Esophagus muscularis mucosa (tissue), 4 donors: ENCODE results near the gene PIH1D1.

Experiments
- EP300 ChIP-seq: sonication (generic); formaldehyde crosslinking; IDR thresholded peaks from one replicate; pipeline ENCODE4 v1.6.1; 2017; ENCODE audit warnings: antibody characterized with exemption
- POLR2A ChIP-seq: fragments of 450-650 bp; IDR thresholded peaks from one replicate; pipeline ENCODE4 v1.6.1; 2017; ENCODE audit warnings: antibody characterized with exemption, moderate library complexity, mild to moderate bottlenecking, low read depth
- POLR2AphosphoS5 ChIP-seq, 2 donors: sonication (generic); formaldehyde crosslinking; IDR thresholded peaks; one replicate each; pipeline ENCODE4 v1.6.1; 2017; ENCODE audit warnings: antibody characterized with exemption in 2 of 2
- TF ChIP-seq, protein P1 (sequence below), 3 experiments: fragments of 200-600 bp in 2 of 3; fragments of 450-650 bp in 1 of 3; sonication (generic) in 2 of 3; IDR thresholded peaks; one replicate each; pipeline ENCODE4 v1.5.1; 2017 to 2019; ENCODE audit warnings: antibody characterized with exemption in 3 of 3, mild to moderate bottlenecking in 2 of 3, moderate library complexity in 1 of 3

DNA sequence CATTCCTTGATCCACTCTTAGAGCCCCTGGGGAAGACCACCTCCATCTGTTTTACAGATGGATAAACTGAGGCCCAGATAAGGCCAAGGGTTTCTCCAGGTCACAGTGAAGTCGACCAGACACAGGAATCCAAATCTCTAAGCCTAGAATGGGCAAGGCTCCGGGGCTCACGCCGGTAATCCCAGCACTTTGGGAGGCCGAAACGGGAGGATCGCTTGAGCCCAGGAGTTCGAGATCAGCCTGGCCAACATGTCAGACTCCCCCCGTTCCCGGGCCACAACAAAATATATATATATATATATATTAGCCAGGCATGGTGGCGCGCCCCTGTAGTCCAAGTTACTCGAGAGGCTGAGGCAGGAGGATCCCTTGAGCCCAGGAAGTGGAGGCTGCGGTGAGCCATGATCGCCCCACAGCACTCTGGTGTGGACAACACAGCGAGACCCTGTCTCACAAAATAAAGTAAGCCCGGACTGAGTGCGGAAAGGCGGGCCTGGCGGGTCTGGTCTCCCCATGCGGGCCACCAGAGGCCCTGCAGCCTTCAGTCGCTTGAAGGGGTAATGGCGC lies 35.2 kb upstream of the PIH1D1 start:
- TF ChIP-seq EP300, result no peak
- TF ChIP-seq, protein P1, sequence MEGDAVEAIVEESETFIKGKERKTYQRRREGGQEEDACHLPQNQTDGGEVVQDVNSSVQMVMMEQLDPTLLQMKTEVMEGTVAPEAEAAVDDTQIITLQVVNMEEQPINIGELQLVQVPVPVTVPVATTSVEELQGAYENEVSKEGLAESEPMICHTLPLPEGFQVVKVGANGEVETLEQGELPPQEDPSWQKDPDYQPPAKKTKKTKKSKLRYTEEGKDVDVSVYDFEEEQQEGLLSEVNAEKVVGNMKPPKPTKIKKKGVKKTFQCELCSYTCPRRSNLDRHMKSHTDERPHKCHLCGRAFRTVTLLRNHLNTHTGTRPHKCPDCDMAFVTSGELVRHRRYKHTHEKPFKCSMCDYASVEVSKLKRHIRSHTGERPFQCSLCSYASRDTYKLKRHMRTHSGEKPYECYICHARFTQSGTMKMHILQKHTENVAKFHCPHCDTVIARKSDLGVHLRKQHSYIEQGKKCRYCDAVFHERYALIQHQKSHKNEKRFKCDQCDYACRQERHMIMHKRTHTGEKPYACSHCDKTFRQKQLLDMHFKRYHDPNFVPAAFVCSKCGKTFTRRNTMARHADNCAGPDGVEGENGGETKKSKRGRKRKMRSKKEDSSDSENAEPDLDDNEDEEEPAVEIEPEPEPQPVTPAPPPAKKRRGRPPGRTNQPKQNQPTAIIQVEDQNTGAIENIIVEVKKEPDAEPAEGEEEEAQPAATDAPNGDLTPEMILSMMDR (IDR thresholded peaks at IDR 0.05), result no peak
- no peak for TF ChIP-seq POLR2AphosphoS5 (IDR thresholded peaks at IDR 0.05)
- no peak for TF ChIP-seq POLR2A
